ENCODE measurements around the gene ORM1.
"Not testable (repeated sequence)": the region's sequence is repeated elsewhere in the genome, so short reads cannot be mapped to it uniquely, and the experiment has no call there.

GRCh38 chr9:114329625-114330022 lies 6.7 kb downstream of the ORM1 start, which contains the start of gene ORM2:
- not testable (repeated sequence) for TF ChIP-seq EZH2phosphoT487 (IDR thresholded peaks at IDR 0.05; ENCODE audit: borderline replicate concordance, low read length)
- TF ChIP-seq, protein P1, sequence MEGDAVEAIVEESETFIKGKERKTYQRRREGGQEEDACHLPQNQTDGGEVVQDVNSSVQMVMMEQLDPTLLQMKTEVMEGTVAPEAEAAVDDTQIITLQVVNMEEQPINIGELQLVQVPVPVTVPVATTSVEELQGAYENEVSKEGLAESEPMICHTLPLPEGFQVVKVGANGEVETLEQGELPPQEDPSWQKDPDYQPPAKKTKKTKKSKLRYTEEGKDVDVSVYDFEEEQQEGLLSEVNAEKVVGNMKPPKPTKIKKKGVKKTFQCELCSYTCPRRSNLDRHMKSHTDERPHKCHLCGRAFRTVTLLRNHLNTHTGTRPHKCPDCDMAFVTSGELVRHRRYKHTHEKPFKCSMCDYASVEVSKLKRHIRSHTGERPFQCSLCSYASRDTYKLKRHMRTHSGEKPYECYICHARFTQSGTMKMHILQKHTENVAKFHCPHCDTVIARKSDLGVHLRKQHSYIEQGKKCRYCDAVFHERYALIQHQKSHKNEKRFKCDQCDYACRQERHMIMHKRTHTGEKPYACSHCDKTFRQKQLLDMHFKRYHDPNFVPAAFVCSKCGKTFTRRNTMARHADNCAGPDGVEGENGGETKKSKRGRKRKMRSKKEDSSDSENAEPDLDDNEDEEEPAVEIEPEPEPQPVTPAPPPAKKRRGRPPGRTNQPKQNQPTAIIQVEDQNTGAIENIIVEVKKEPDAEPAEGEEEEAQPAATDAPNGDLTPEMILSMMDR (conservative IDR thresholded peaks at IDR 0.05; ENCODE audit: low read depth, low read length) = not testable (repeated sequence)
